Fibroblast of skin of left quadriceps (primary cell): Measurements from ENCODE around the gene OSBPL10.
A peak's percentile ranks its signal among the peaks of the same experiment; 100 is the strongest.

Experiments used
- DNase-seq, 2 experiments: peaks; one replicate each; pipeline ENCODE4 v3.0.0-alpha.2; 2013; ENCODE audit warnings: low read depth in 2 of 2

Gene OSBPL10

GRCh38 chr3:31668242-31668641, 312.8 kb downstream of the OSBPL10 start:
- DNase-seq, result no peak

DNA sequence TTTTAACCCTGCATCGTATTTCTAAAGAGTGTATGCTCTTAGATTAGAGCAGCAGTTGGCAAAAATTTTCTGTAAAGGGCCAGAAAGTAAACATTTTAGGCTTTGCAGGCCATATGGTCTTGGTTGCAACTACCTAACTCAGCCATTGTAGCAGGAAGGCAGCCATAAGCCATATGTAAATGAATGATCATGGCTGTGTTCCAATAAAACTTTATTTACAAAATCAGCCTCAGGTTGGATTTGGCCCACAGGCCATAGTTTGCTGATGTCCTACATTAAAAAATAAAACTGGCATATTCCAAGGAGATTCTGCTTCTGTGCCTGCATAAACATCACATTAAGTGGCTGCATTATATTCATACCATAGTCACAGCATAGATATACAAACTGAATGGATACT, 313.5 kb downstream of the OSBPL10 start:
- no peak for DNase-seq

DNA sequence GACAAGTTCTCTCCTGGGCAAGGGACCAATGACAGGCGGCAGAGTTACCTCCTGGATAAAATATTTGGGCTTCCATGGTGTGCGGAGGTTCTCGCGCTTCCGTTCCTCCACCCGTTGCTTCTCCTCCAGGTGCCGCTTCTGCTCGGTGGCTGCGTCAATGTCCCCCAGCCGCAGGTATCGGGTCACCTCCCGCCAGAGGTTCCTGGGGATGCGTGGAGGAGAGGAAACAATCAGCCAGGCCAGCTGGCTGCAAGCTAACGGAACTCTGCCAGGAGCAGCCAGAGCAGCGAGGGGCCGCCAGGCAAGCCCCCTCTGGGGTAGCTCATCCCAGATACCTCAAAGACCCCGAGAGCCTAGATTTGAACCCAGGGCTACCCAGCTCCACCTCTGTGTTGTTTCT, 317.0 kb downstream of the OSBPL10 start:
- DNase-seq, result no peak

- no peak for DNase-seq
Measured at GRCh38 chr3:31661993-31662670, 318.9 kb downstream of the OSBPL10 start.

DNA sequence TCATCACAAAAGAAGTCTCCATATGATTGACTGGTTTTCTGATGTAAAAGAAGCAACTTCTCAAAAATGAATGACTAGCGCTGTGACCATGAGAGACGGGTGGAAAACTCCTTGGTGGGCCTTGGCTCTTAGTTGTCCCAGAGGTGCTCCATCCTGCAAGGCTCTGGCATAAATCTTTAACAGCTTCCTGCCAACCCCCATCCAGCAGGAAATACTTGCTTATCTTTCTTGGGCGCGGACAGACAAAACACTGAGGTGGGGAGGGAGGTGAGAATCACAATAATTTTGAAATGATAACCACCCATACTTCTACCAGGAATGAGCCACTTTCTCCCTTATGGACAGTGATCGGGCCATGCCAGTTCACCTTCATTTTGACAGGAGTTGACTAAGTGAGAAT, 319.8 kb downstream of the OSBPL10 start:
- DNase-seq, result no peak

DNA sequence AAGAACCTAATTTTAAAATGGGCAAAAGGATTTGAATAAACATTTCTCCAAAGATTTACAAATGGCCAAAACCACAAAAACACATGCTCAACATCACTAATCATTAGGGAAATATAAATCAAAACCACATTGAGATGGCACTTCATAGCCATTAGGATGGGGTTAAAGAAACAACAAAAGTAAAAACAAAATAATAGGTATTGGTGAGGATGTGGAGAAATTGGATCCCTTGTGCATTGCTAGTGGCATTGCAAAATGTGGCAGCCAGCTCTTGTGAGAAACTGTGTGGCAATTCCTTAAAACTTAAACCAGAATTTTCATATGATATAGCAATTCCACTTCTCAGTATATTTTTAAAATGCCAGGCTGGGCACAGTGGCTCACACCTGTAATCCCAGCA, 321.8 kb downstream of the OSBPL10 start:
- DNase-seq, result no peak

DNA sequence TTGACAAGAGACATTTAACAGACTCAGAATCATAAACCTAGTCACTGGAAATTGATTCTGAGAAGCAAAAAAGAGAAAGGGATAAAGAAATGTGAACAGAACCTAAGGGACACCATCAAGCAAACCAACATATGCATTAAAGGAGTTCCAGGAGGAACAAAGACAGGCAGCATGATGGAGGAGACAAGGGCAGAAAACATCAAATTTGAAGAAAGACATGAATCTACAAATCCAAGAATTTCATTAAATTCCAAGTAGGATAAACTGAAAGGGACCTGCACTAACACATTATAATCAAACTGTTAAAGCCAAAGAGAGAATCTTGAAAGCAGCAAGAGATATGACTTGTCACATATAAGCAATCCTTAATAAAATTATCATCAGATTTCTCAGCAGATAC, 326.1 kb downstream of the OSBPL10 start:
- no peak for DNase-seq

DNA sequence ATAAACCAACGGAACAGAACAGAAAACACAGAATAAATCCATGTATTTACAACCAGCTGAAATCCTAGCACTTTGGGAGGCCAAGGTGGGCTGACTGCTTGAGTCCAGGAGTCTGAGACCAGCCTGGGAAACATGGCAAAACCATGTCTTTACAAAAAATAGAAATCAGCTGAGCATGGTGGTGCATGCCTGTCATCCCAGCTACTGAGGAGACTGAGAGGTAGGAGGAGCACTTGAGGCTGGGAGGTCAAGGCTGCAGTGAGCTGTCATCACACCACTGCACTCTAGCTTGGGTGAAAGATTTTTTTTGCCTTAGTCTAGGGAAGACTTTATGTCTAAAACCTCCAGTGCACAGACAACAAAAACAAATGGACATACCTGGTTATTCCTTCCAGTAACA, 327.6 kb downstream of the OSBPL10 start:
- no peak for DNase-seq

DNA sequence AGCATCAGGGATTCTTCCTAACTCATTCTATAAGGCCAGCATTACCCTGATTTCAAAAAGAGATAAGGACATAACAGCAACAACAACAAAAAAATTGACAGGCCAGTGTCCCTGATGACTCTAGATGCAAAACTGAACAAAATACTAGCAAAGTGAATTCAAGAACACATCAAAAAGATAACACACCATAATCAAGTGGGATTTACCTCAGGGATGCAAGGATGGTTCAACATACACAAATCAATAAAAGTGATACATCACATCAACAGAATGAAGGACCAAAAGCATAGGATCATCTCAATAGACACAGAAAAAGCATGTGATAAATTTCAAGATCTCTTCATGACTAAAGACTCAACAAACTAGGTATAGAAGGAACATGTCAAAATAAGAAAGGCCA, 328.8 kb downstream of the OSBPL10 start:
- no peak for DNase-seq

DNA sequence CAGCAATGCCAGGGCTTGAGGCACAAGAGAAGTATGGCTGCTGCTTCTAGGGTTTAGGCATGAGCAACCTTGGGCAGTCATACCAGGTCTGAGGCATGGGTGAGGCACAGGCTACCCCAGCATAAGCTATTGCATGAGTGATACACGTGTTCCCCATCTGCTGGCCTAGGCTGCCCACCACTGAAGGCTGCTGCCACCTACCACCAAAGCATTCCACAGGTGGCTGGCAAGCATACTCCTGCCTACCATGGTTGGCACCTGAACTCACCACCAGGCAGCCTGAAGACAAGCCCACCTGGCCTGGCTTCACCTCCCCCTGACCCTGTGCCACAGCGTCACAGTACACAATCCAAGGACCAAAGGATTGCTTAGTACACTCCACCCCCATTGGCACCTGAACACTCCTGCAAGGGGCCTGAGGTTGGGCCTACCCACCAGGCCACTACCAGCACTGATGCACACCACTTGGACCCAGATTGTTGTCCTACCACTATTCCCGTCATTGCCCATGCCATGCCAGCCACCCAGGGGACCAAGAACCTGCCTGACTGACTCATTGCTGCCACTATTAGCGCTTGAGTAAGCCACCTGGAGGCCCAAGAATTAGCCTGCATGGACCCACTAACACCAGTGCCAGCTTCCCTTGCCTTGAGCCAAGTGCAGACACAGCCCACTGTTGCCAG, 332.6 kb downstream of the OSBPL10 start:
- no peak for DNase-seq

DNA sequence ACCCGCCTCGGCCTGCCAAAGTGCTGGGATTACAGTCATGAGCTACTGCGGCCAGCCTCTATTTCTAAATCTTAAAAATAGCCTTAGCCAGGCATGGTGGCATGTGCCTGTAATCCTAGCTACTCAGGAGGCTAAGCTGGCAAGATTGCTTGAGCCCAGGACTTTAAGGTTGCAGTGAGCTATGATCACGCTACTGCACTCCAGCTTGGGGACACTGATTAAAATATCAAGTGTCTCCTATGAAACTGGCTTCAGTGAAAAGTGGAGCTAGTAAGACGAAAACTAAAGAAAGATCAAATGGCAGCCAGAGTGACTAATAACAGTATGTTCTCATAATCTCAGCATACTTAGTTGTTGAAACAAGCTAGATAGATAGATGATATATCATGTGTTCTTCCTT, 335.8 kb downstream of the OSBPL10 start:
- DNase-seq, result no peak

DNA sequence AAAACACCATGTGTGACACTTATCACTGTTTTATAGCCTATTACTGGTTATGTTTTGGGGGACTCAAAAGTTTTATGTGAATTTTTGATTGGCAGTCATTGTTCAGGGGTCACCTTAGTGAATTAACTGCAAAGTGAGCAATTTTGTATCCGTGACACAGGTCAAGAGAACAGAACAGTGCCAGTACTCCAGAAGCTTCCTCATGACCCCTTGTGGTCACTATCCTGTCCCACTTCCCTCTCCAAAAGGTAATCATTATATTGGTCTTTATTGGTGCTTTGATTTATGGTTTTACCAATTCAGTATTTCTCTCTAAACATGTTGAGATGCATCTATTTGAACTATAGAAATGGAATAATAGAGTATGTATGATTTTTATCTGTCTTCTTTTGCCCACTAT, 341.2 kb downstream of the OSBPL10 start:
- DNase-seq, result no peak

GRCh38 chr3:31636694-31637442, 344.2 kb downstream of the OSBPL10 start:
- DNase-seq, result no peak

- DNase-seq, result no peak
Measured at GRCh38 chr3:31636049-31636448, 345.0 kb downstream of the OSBPL10 start.

GRCh38 chr3:31635545-31635944, 345.5 kb downstream of the OSBPL10 start:
- DNase-seq, result no peak

DNA sequence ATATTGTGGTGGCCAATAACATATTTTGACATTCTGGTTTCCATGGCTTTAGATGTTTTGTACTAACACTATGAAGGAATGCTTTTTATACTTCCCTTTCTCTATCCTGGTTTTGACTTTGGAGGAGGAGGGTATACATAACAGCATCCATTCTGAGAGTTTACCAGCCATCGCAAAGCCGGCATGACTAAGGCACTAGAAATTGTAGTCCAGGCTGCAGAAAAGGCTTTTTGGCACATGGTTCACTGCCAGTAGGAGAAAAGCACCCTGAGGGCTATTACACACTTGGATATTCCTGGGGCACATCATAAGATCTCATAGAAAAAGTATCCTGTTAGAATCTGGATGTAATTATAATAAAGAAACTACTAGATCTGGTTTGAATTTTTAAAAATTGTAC, 346.6 kb downstream of the OSBPL10 start:
- DNase-seq, result peak; percentile 27 to 34

DNA sequence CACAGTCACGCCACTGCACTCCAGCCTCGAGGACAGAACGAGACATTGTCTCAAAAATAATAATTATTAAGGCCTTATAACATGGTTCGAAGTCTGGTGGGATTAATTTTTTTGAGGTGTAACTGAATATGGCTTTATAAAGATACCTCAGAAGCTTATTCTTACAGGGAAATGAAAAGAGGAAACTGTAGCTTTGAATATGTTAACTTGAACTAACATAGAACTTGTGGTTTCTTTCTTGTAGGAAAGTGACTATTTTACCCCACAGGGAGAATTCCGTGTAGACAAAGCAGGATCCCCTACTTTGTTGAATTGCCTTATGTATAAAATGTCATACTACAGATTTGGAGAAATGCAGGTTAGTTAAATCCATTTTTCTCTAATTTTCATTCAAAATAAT, 352.0 kb downstream of the OSBPL10 start:
- DNase-seq, result no peak

DNA sequence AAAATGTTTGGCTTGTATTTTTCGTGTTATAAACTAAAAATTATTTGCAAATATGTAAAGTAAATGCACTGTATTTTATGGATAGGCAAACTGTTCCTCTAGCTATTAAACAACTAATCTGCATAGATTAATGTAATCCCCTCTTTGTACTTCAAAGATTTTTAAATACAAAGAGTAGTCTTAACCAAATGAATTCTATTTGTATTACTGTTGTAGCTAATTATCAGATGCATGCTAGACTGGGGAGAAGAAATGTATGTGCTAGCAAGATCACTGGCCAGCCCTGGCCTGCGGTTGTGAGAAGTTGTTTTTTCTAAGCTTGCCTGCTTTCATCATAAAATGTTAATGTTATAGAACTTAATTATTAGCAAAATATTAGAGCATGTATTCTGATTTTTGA, 355.7 kb downstream of the OSBPL10 start:
- DNase-seq, result no peak

- no peak for DNase-seq
Measured at GRCh38 chr3:31624083-31624709, 356.9 kb downstream of the OSBPL10 start.

DNA sequence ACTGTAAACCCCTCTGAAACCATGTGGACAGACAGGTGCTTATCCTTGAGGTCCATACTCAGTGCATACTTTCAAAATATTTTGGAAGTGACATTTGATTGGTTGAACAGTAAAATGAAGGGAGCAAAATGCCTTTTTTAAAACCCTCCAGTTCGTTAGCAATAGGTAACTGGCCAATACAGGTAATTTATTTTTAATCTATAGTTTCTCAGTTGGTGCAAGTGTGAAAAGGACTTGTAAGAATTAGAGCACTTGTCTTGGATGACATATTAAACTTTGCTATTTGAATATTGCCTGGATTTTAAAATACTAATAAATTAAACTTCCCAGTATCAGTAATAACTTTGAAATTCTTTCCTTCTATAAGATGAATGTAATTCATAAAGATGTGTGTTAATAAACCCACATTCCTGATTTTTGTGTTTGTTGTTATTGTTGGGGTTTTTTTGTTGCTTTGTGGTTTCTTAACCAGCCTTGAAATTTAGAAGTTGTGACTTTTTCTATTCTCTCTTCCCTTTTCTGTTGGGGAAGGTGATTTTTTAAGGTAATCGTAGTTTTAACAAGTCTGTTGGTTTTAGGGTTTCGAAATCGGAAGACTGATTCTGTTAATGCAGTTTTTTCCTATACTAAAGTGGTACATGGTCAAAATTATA, 358.3 kb downstream of the OSBPL10 start:
- no peak for DNase-seq

DNA sequence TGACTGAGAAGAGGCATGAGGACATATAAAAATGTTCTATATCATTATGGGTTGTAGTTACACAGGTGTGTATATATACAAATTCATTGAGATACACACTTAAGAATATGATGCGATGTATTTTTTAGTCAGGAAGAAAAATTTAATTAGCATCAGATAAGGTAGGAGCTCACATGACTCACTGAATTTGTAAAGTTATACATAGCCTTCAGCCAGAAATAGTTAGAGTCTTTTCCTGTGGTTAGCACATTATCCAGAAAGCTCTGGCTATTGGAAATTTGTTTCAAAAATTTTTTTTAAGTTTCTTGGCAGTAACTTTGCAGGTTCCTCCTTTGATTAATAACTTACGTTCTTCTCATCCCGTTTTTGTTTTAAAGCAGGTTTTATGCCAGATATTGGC, 359.7 kb downstream of the OSBPL10 start:
- DNase-seq, result no peak

DNA sequence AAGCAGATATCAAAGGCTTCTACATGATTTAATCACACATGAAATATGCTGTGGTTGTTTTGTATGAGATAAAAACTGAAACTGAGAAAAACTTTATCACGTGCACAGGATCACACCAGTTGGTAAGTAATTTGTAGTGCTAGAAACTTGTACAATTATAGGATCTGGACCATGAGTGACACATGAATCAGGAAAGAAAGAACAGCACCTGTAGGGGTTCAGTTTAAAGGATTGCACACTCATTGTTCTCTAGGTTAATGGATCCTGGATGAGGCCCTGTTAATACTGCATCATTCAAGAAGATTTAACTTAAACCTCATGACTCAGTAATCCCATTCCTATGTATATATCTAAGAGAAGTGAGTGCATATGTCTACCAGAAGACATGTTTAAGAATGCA, 360.4 kb downstream of the OSBPL10 start:
- no peak for DNase-seq
